Body of pancreas (tissue), 4 donors: ENCODE data around the gene ILF3. TPM values are rescaled to one million over a fixed set of nuclear protein-coding genes. Genes with fewer than 3 reads are reported as not detected.
"Not testable (repeated sequence)": the region's sequence is repeated elsewhere in the genome, so short reads cannot be mapped to it uniquely, and the experiment has no call there.

Experiments used
- ATAC-seq: fragments of 150-250 bp; one replicate; pipeline ENCODE4 v1.9.1; 2016
- DNase-seq, 4 donors: peaks; one replicate each; pipeline ENCODE4 v3.0.0-alpha.2; 2019
- H3K27ac ChIP-seq, 4 donors: fragments of 200-600 bp; sonication (generic); 1 replicate in 3 of 4; 2 replicates in 1 of 4; pipeline versions ENCODE4 v1.5.1 to v1.6.1; 2016 to 2019; ENCODE audit warnings: mild to moderate bottlenecking in 1 of 4, mixed read lengths in 1 of 4, moderate library complexity in 1 of 4
- H3K27me3 ChIP-seq, 2 donors: fragments of 200-600 bp; sonication (generic); one replicate each; pipeline ENCODE4 v1.6.0; 2016; ENCODE audit warnings: mild to moderate bottlenecking in 1 of 2
- H3K36me3 ChIP-seq, 2 donors: fragments of 200-600 bp; sonication (generic); replicated peaks in 1 of 2; 2 replicates each; pipeline ENCODE4 v1.5.1; 2016; ENCODE audit warnings: low read depth in 2 of 2; ENCODE audit not compliant: insufficient read depth in 1 of 2
- H3K4me1 ChIP-seq: fragments of 200-600 bp; sonication (generic); one replicate; pipeline ENCODE4 v1.6.0; 2016
- H3K4me3 ChIP-seq, 2 donors: fragments of 200-600 bp; sonication (generic); 1 replicate in 1 of 2; 2 replicates in 1 of 2; pipeline ENCODE4 v1.5.1; 2016 to 2019
- H3K9me3 ChIP-seq, 3 donors: fragments of 200-600 bp; sonication (generic); 1 replicate in 2 of 3; 2 replicates in 1 of 3; pipeline ENCODE4 v1.5.1; 2016
- POLR2A ChIP-seq, 3 donors: fragments of 450-650 bp; IDR thresholded peaks; one replicate each; pipeline ENCODE4 v1.6.1; 2016; ENCODE audit warnings: antibody characterized with exemption in 3 of 3, mild to moderate bottlenecking in 2 of 3
- WGBS, 2 donors: methylation state at CpG; one replicate each; pipeline ENCODE4 v1.1.5; 2017; 5-methylcytosine and 5-hydroxymethylcytosine counted together
- intact Hi-C: fragments of 100-400 bp; cut with DNase I; formaldehyde crosslinking; loops from one replicate; pipeline ENCODE4 v1.15.1; 2023
- total RNA-seq, 2 donors: library from RNA; depleted of rRNA; stranded (reverse); fragments of >200 nt; gene quantifications; one replicate each; pipeline ENCODE4 v1.1.0, GENCODE V29; 2016
- TF ChIP-seq, protein P1 (sequence below), 7 experiments: fragments of 450-650 bp in 4 of 7; fragments of 200-600 bp in 3 of 7; sonication (generic) in 3 of 7; IDR thresholded peaks; one replicate each; pipeline ENCODE4 v1.5.1; 2016 to 2019; ENCODE audit warnings: antibody characterized with exemption in 7 of 7

Gene ILF3
- total RNA-seq, 2 donors from 2014 or later = 90.3 to 150 TPM

DNA sequence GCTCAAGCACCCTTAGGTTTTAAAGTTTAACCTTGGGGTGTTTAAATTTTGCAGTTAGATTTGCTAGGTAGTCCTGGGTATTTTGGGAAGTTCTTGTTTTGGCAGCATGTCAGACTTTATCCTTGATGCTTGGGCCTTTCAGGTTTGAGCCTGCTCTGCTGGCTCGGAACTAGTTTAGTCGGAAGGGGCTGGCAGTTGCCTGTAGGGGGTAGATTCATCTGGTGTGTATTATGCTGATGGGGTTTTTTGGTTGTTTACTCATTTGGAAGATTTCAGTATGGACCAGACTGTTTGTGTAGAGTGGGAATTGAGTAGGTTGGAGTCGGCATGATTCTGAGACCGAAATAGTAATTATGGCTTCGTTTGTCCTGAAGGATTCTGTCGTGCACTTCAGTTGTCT is 15.1 kb downstream of the ILF3 start:
- Histone ChIP-seq H3K9me3 (no peaks in the 10 kb centered on the region), H3K4me1 (peaks cover 6% of the 10 kb centered on the region), H3K27ac (no peak overlapping the region), H3K27me3 (no peaks in the 10 kb centered on the region), H3K4me3 (no peak overlapping the region), H3K36me3 (peaks cover 5 to 16% of the 10 kb centered on the region in 2 donors)
- WGBS, 2 donors = 75 to 76% methylated on average over 6 of the region's 6 CpGs
- intact Hi-C loops = no loop called here
- no peak for ATAC-seq
- TF ChIP-seq, protein P1, sequence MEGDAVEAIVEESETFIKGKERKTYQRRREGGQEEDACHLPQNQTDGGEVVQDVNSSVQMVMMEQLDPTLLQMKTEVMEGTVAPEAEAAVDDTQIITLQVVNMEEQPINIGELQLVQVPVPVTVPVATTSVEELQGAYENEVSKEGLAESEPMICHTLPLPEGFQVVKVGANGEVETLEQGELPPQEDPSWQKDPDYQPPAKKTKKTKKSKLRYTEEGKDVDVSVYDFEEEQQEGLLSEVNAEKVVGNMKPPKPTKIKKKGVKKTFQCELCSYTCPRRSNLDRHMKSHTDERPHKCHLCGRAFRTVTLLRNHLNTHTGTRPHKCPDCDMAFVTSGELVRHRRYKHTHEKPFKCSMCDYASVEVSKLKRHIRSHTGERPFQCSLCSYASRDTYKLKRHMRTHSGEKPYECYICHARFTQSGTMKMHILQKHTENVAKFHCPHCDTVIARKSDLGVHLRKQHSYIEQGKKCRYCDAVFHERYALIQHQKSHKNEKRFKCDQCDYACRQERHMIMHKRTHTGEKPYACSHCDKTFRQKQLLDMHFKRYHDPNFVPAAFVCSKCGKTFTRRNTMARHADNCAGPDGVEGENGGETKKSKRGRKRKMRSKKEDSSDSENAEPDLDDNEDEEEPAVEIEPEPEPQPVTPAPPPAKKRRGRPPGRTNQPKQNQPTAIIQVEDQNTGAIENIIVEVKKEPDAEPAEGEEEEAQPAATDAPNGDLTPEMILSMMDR (IDR thresholded peaks at IDR 0.05) = no peak
- no peak for TF ChIP-seq POLR2A (IDR thresholded peaks at IDR 0.05)
- DNase-seq = no peak

DNA sequence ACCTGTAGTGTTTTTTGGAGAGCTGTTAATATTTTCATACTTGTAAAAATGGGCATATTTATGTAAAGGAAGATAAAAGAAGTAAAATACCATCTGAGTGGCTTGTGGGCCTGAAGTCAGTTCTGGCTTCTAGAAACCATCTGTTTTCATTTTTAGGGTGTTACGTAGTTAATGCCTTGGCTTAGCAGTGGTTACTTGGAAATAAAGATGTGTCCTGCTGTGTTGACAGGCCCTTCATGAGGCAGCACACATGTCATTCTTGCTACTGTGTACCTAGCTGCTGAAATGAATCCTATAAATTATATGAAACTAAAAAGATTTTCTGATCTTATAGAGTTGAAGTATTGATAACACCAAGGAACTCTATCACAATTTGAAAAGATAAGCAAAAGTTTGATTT is 16.0 kb downstream of the ILF3 start:
- ATAC-seq (no peak), DNase-seq (no peak)
- Histone ChIP-seq H3K27me3 (no peaks in the 10 kb centered on the region), H3K4me3 (no peak overlapping the region), H3K27ac (no peak overlapping the region), H3K9me3 (no peaks in the 10 kb centered on the region), H3K36me3 (peaks cover 5 to 16% of the 10 kb centered on the region in 2 donors), H3K4me1 (peaks cover 6% of the 10 kb centered on the region)
- intact Hi-C loops = no loop called here
- no peak for TF ChIP-seq POLR2A (IDR thresholded peaks at IDR 0.05)
- TF ChIP-seq, protein P1 (IDR thresholded peaks at IDR 0.05) = no peak
- WGBS, 2 donors = 69 to 86% methylated on average over 1 of the region's 1 CpG

DNA sequence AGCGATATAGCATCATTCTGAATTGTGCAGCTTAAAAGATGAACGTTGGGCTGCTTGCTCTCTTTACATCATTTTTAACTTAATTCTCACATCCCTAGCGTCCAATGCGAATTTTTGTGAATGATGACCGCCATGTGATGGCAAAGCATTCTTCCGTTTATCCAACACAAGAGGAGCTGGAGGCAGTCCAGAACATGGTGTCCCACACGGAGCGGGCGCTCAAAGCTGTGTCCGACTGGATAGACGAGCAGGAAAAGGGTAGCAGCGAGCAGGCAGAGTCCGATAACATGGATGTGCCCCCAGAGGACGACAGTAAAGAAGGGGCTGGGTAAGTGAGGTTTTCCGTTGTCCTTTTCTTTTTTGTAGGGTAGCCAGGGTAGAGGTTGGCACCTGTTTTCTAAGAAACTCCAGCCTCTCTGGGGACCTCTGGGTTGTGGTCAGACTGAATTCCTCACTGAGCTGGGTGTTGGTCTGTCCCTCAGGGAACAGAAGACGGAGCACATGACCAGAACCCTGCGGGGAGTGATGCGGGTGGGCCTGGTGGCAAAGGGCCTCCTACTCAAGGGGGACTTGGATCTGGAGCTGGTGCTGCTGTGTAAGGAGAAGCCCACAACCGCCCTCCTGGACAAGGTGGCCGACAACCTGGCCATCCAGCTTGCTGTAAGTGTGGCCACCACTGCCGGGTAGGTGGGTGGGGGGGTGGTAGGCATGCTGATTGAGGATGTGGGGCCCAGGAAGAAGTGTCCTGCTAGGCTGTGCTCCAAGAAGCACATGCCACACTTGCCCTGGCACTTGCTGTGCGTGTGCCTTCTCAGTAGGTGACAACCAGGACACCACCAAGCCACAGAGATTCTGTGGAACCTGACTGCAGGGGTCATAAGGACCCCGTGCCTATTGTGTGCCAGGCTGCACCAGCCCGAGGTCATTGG is 17.0 kb downstream of the ILF3 start:
- Histone ChIP-seq H3K27ac (no peak overlapping the region), H3K9me3 (no peaks in the 10 kb centered on the region), H3K4me1 (peaks cover 6% of the 10 kb centered on the region), H3K36me3 (peaks cover 5 to 16% of the 10 kb centered on the region in 2 donors), H3K4me3 (no peak overlapping the region), H3K27me3 (no peaks in the 10 kb centered on the region)
- DNase-seq (no peak), ATAC-seq (no peak)
- intact Hi-C loops = no loop called here
- 81 to 83% methylated on average over 23 to 24 of the region's 24 CpGs for WGBS, 2 donors
- TF ChIP-seq, protein P1 (IDR thresholded peaks at IDR 0.05) = no peak
- TF ChIP-seq POLR2A (IDR thresholded peaks at IDR 0.05) = no peak

DNA sequence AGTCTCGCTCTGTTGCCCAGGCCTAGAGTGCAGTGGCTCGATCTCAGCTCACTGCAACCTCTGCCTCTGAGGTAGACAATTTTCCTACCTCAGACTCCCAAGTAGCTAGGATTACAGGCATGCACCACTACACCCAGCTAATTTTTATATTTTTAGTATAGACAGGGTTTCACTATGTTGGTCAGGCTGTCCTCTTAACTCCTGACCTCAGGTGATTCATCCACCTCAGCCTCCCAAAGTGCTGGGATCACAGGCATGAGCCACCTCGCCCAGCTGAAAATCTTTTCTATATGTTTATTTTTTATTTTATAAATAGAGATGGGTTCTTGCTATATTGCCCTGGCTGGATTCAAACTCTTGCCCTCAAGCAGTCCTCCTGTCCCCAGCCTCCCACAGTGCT is 17.8 kb downstream of the ILF3 start:
- H3K9me3 ChIP-seq, intact Hi-C loops, H3K27ac ChIP-seq, DNase-seq, ATAC-seq, H3K4me3 ChIP-seq, H3K4me1 ChIP-seq, H3K27me3 ChIP-seq: not testable (repeated sequence)
- peaks cover 5 to 16% of the 10 kb centered on the region in 2 donors for H3K36me3 ChIP-seq
- WGBS, 2 donors = 92 to 100% methylated on average over 3 of the region's 3 CpGs

DNA sequence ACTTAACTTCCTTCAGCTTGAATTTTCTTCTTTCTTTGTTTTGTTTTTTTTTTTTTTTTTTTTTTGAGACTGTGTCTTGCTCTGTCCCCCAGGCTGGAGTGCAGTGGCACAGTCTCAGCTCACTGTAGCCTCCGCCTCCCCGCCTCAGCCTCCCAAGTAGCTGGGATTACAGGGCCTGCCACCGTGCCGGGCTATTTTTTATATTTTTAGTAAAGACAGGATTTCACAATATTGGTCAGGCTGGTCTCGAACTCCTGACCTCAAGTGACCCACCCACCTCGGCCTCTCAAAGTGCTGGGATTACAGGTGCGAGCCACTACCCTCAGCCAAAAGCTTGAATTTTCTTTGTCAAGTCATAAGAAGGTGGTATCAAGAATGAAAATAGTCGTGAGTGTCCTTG is 21.1 kb downstream of the ILF3 start:
- 86 to 90% methylated on average over 8 of the region's 8 CpGs for WGBS, 2 donors
- H3K27ac ChIP-seq, H3K4me3 ChIP-seq, H3K27me3 ChIP-seq, intact Hi-C loops, H3K9me3 ChIP-seq, ATAC-seq, DNase-seq: not testable (repeated sequence)
- Histone ChIP-seq H3K36me3 (peaks cover 20 to 40% of the 10 kb centered on the region in 2 donors), H3K4me1 (peaks cover 14% of the 10 kb centered on the region)
